ENCODE measurements around the gene ZNF217.

GRCh38 chr20:53569005-53569404, 24.6 kb downstream of the ZNF217 start:
- TF ChIP-seq, protein P1, sequence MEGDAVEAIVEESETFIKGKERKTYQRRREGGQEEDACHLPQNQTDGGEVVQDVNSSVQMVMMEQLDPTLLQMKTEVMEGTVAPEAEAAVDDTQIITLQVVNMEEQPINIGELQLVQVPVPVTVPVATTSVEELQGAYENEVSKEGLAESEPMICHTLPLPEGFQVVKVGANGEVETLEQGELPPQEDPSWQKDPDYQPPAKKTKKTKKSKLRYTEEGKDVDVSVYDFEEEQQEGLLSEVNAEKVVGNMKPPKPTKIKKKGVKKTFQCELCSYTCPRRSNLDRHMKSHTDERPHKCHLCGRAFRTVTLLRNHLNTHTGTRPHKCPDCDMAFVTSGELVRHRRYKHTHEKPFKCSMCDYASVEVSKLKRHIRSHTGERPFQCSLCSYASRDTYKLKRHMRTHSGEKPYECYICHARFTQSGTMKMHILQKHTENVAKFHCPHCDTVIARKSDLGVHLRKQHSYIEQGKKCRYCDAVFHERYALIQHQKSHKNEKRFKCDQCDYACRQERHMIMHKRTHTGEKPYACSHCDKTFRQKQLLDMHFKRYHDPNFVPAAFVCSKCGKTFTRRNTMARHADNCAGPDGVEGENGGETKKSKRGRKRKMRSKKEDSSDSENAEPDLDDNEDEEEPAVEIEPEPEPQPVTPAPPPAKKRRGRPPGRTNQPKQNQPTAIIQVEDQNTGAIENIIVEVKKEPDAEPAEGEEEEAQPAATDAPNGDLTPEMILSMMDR (IDR thresholded peaks at IDR 0.05; ENCODE audit: insufficient read depth, low read length, poor library complexity, severe bottlenecking) = no peak
- TF ChIP-seq EZH2phosphoT487 (conservative IDR thresholded peaks at IDR 0.05; ENCODE audit: low read length) = no peak
